HEK293 (cell line): ENCODE data around the gene NEGR1.

ENCODE experiments used
- CTCF ChIA-PET: fragments of 350-600 bp; formaldehyde crosslinking; extraction: SDS; loops from one replicate; lab custom pipeline; 2021; ENCODE audit warnings: antibody characterized with exemption; lab: Yijun Ruan, JAX
- POLR2A ChIA-PET: fragments of 300-600 bp; formaldehyde crosslinking; extraction: SDS; loops from one replicate; lab custom pipeline; 2020; ENCODE audit warnings: antibody characterized with exemption, inconsistent platforms; lab: Yijun Ruan, JAX
- H3K27ac ChIP-seq: fragments of 200-500 bp; sonication (Bioruptor generic); 2 replicates; pipeline ENCODE4 v1.5.1; 2014; ENCODE audit warnings: low read depth, low read length, control low read depth, inconsistent platforms; ENCODE audit errors: extremely low read depth
- H3K36me3 ChIP-seq, 2 experiments: fragments of 200-500 bp in 1 of 2; sonication (Bioruptor generic) in 1 of 2; 1 replicate in 1 of 2; 2 replicates in 1 of 2; pipeline ENCODE4 v1.5.1; 2014 to 2017; ENCODE audit warnings: inconsistent platforms in 2 of 2, low read length in 2 of 2; ENCODE audit not compliant: control insufficient read depth in 2 of 2, insufficient read depth in 1 of 2
- H3K4me1 ChIP-seq: fragments of 200-500 bp; sonication (Bioruptor generic); 2 replicates; pipeline ENCODE4 v1.5.1; 2014; ENCODE audit warnings: mild to moderate bottlenecking, low read length, inconsistent platforms; ENCODE audit not compliant: control insufficient read depth, insufficient read depth
- H3K4me3 ChIP-seq: 2 replicates; pipeline ENCODE4 v1.5.1; 2011; ENCODE audit warnings: low read depth, mild to moderate bottlenecking, control low read depth, low read length, moderate library complexity
- H3K9me3 ChIP-seq: fragments of 200-500 bp; sonication (Bioruptor generic); 2 replicates; pipeline ENCODE4 v1.5.1; 2014; ENCODE audit warnings: low read depth, low read length, inconsistent platforms; ENCODE audit not compliant: control insufficient read depth, insufficient read depth
- GFI1B ChIP-seq: fragments of 450-650 bp; formaldehyde crosslinking; IDR thresholded peaks from 2 replicates; pipeline ENCODE4 v1.5.1; 2016; ENCODE audit warnings: missing biosample characterization, missing genetic modification characterization
- HOXD13 ChIP-seq: sonication (generic); formaldehyde crosslinking; IDR thresholded peaks from 2 replicates; pipeline ENCODE4 v1.8.0; 2022; ENCODE audit warnings: missing genetic modification reagents, borderline replicate concordance
- KLF16 ChIP-seq: fragments of 450-650 bp; formaldehyde crosslinking; IDR thresholded peaks from 2 replicates; pipeline ENCODE4 v1.5.1; 2017; ENCODE audit warnings: missing biosample characterization, missing genetic modification characterization
- MEIS1 ChIP-seq: sonication (generic); formaldehyde crosslinking; IDR thresholded peaks from 2 replicates; pipeline ENCODE4 v1.8.1; 2022; ENCODE audit warnings: missing genetic modification reagents, mild to moderate bottlenecking, borderline replicate concordance
- RBAK ChIP-seq: fragments of 450-650 bp; formaldehyde crosslinking; IDR thresholded peaks from 2 replicates; pipeline ENCODE4 v1.5.1; 2016; ENCODE audit warnings: missing biosample characterization, missing genetic modification characterization
- SALL2 ChIP-seq: fragments of 450-650 bp; formaldehyde crosslinking; IDR thresholded peaks from 2 replicates; pipeline ENCODE4 v1.5.0; 2017; ENCODE audit warnings: missing biosample characterization, mild to moderate bottlenecking, missing genetic modification characterization, borderline replicate concordance
- SCRT1 ChIP-seq: fragments of 450-650 bp; formaldehyde crosslinking; IDR thresholded peaks from 2 replicates; pipeline ENCODE4 v1.5.1; 2016; ENCODE audit warnings: missing biosample characterization, missing genetic modification characterization, borderline replicate concordance
- ZBTB11 ChIP-seq: fragments of 450-650 bp; formaldehyde crosslinking; conservative IDR thresholded peaks from 2 replicates; pipeline ENCODE4 v1.5.1; 2016; ENCODE audit warnings: low read depth, missing biosample characterization, missing genetic modification characterization
- ZBTB48 ChIP-seq: fragments of 450-650 bp; formaldehyde crosslinking; IDR thresholded peaks from 2 replicates; pipeline ENCODE4 v1.5.1; 2016; ENCODE audit warnings: missing biosample characterization, missing genetic modification characterization
- ZBTB6 ChIP-seq: fragments of 450-650 bp; formaldehyde crosslinking; IDR thresholded peaks from 2 replicates; pipeline ENCODE4 v1.5.1; 2017; ENCODE audit warnings: missing biosample characterization, missing genetic modification characterization
- ZNF121 ChIP-seq: fragments of 450-650 bp; formaldehyde crosslinking; IDR thresholded peaks from 2 replicates; pipeline ENCODE4 v1.5.1; 2016; ENCODE audit warnings: missing biosample characterization, missing genetic modification characterization
- ZNF146 ChIP-seq: fragments of 450-650 bp; formaldehyde crosslinking; IDR thresholded peaks from 2 replicates; pipeline ENCODE4 v1.5.1; 2016; ENCODE audit warnings: missing biosample characterization, missing genetic modification characterization
- ZNF24 ChIP-seq: fragments of 450-650 bp; formaldehyde crosslinking; IDR thresholded peaks from 2 replicates; pipeline ENCODE4 v1.5.1; 2016; ENCODE audit warnings: missing biosample characterization, missing genetic modification characterization
- ZNF335 ChIP-seq: fragments of 450-650 bp; formaldehyde crosslinking; conservative IDR thresholded peaks from 2 replicates; pipeline ENCODE4 v1.5.1; 2016; ENCODE audit warnings: missing biosample characterization, missing genetic modification characterization
- ZNF449 ChIP-seq: fragments of 450-650 bp; formaldehyde crosslinking; IDR thresholded peaks from 2 replicates; pipeline ENCODE4 v1.5.1; 2017; ENCODE audit warnings: missing biosample characterization, mild to moderate bottlenecking, missing genetic modification characterization, moderate library complexity
- ZNF513 ChIP-seq: fragments of 450-650 bp; IDR thresholded peaks from 2 replicates; pipeline ENCODE4 v1.5.1; 2018; ENCODE audit warnings: missing biosample characterization, missing genetic modification characterization
- ZNF558 ChIP-seq: fragments of 450-650 bp; formaldehyde crosslinking; IDR thresholded peaks from 2 replicates; pipeline ENCODE4 v1.5.1; 2016; ENCODE audit warnings: missing biosample characterization, missing genetic modification characterization
- ZNF571 ChIP-seq: fragments of 450-650 bp; formaldehyde crosslinking; IDR thresholded peaks from 2 replicates; pipeline ENCODE4 v1.5.0; 2017; ENCODE audit warnings: missing biosample characterization, missing genetic modification characterization
- ZNF596 ChIP-seq: fragments of 450-650 bp; IDR thresholded peaks from 2 replicates; pipeline ENCODE4 v1.5.0; 2018; ENCODE audit warnings: missing biosample characterization, mild to moderate bottlenecking, missing genetic modification characterization, moderate library complexity
- ZNF623 ChIP-seq: fragments of 450-650 bp; formaldehyde crosslinking; IDR thresholded peaks from 2 replicates; pipeline ENCODE4 v1.5.1; 2016; ENCODE audit warnings: missing biosample characterization, missing genetic modification characterization

The NEGR1 gene

GRCh38 chr1:72050551-72050950 lies 231.8 kb downstream of the NEGR1 start:
- CTCF ChIA-PET, result interaction anchor here (1.3 kb wide), 1 partner anchor 13 kb away, joined by 5 read pairs; no protein-coding TSS in a partner anchor
- no peak overlapping the region for H3K4me3 ChIP-seq
- H3K9me3 ChIP-seq, result no peaks in the 10 kb centered on the region
- no peak overlapping the region for H3K27ac ChIP-seq
- POLR2A ChIA-PET, result no interaction called here
- TF ChIP-seq ZNF121 (tag by site-specific recombination) (no peak), ZNF558 (tag by site-specific recombination) (no peak), RBAK (tag by site-specific recombination) (no peak)
- H3K36me3 ChIP-seq, result no peaks in the 10 kb centered on the region
- H3K4me1 ChIP-seq, result no peaks in the 10 kb centered on the region

- POLR2A ChIA-PET, result no interaction called here
Measured at GRCh38 chr1:72037745-72038343, 244.5 kb downstream of the NEGR1 start.

GRCh38 chr1:72034827-72035226 lies 247.5 kb downstream of the NEGR1 start:
- Histone ChIP-seq H3K9me3 (no peaks in the 10 kb centered on the region), H3K36me3 (no peaks in the 10 kb centered on the region), H3K4me1 (no peaks in the 10 kb centered on the region), H3K4me3 (no peak overlapping the region), H3K27ac (no peak overlapping the region)
- POLR2A ChIA-PET, result no interaction called here
- CTCF ChIA-PET, result interaction anchor here (0.5 kb wide), 1 partner anchor 288 kb away, joined by 3 read pairs; no protein-coding TSS in a partner anchor
- no peak for TF ChIP-seq HOXD13 (CRISPR knock-in tag)
- no peak for TF ChIP-seq SCRT1
- no peak for TF ChIP-seq ZBTB11 (tag by site-specific recombination)
- TF ChIP-seq GFI1B (tag by site-specific recombination), result no peak
- TF ChIP-seq KLF16 (tag by site-specific recombination), result no peak
- no peak for TF ChIP-seq ZNF335
- TF ChIP-seq ZNF24, result no peak
- TF ChIP-seq ZNF571 (tag by site-specific recombination), result no peak
- TF ChIP-seq ZBTB6 (tag by site-specific recombination), result no peak
- no peak for TF ChIP-seq ZNF449 (tag by site-specific recombination)

More at GRCh38 chr1:72037745-72038343, 244.5 kb downstream of the NEGR1 start:
- Histone ChIP-seq H3K4me1 (no peaks in the 10 kb centered on the region), H3K4me3 (no peak overlapping the region), H3K9me3 (no peaks in the 10 kb centered on the region), H3K27ac (no peak overlapping the region), H3K36me3 (no peaks in the 10 kb centered on the region)
- TF ChIP-seq ZNF146 (tag by site-specific recombination) (no peak), ZNF623 (no peak), ZBTB6 (tag by site-specific recombination) (no peak), MEIS1 (CRISPR knock-in tag) (no peak), SALL2 (tag by site-specific recombination) (no peak), ZNF513 (no peak), ZNF596 (tag by site-specific recombination) (no peak), HOXD13 (CRISPR knock-in tag) (no peak), ZBTB48 (tag by site-specific recombination) (no peak)
- CTCF ChIA-PET, result interaction anchor here (0.5 to 1.5 kb wide), 20 partner anchors 8 to 946 kb away, joined by 3 to 14 read pairs (median 4); no protein-coding TSS in a partner anchor
